T-cell (primary cell): ENCODE results near the gene PLCB4. TPM values are rescaled to one million over a fixed set of nuclear protein-coding genes. Genes with fewer than 3 reads are reported as not detected.

Experiments used
- ATAC-seq, 4 experiments: fragments of 200-7000 bp in 3 of 4; fragments of 150-1000 bp in 1 of 4; cut with Tn5 transposase; replicated peaks in 1 of 4; 1 replicate in 3 of 4; 2 replicates in 1 of 4; pipeline ENCODE4 v1.10.0; 2021; ENCODE audit warnings: moderate library complexity in 3 of 4, mild to moderate bottlenecking in 2 of 4, moderate number of reproducible peaks in 1 of 4
- CTCF ChIA-PET, 2 donors: fragments of 300-600 bp; sonication (Branson Sonifier 250); formaldehyde crosslinking; loops; one replicate each; lab custom pipeline; 2022; ENCODE audit warnings: antibody characterized with exemption in 2 of 2; lab: Charles Lee
- POLR2A ChIA-PET, 2 donors: fragments of 300-600 bp; sonication (Branson Sonifier 250); formaldehyde crosslinking; loops; one replicate each; lab custom pipeline; 2022; ENCODE audit warnings: antibody characterized with exemption in 2 of 2; lab: Charles Lee
- DNase-seq, 35 experiments: peaks; one replicate each; pipeline versions ENCODE4 v3.0.0 to v3.0.0-alpha.2; 2013 to 2023
- H3K27ac ChIP-seq: one replicate; pipeline ENCODE4 v1.5.1; 2013; ENCODE audit warnings: low read length
- H3K27me3 ChIP-seq, 2 experiments: replicated peaks in 1 of 2; 1 replicate in 1 of 2; 2 replicates in 1 of 2; pipeline versions ENCODE4 v1.6.1 to v1.7.0; 2013; ENCODE audit warnings: low read length in 1 of 2, mixed read lengths in 1 of 2; ENCODE audit not compliant: control insufficient read depth in 2 of 2, insufficient read depth in 2 of 2; ENCODE audit errors: extremely low read depth in 1 of 2
- H3K36me3 ChIP-seq, 2 donors: 1 replicate in 1 of 2; 2 replicates in 1 of 2; pipeline versions ENCODE4 v1.6.1 to v1.7.0; 2013; ENCODE audit warnings: low read length in 1 of 2; ENCODE audit not compliant: control insufficient read depth in 2 of 2, insufficient read depth in 1 of 2; ENCODE audit errors: extremely low read depth in 1 of 2
- H3K4me1 ChIP-seq, 2 experiments: 1 replicate in 1 of 2; 2 replicates in 1 of 2; pipeline versions ENCODE4 v1.6.1 to v1.7.0; 2013; ENCODE audit warnings: low read length in 2 of 2, mixed read lengths in 1 of 2; ENCODE audit not compliant: insufficient read depth in 2 of 2, control insufficient read depth in 1 of 2; ENCODE audit errors: extremely low read depth in 1 of 2
- H3K4me3 ChIP-seq, 2 donors: 1 replicate in 1 of 2; 2 replicates in 1 of 2; pipeline versions ENCODE4 v1.5.1 to v1.7.0; 2013; ENCODE audit warnings: mild to moderate bottlenecking in 2 of 2, low read length in 1 of 2, moderate library complexity in 1 of 2; ENCODE audit not compliant: control insufficient read depth in 1 of 2; ENCODE audit errors: extremely low read depth in 1 of 2
- H3K9me3 ChIP-seq: 2 replicates; pipeline ENCODE4 v1.7.0; 2013
- H3K27ac Mint-ChIP-seq, 2 donors: one replicate each; pipeline ENCODE4 v1.8.0; 2020 to 2021; ENCODE audit warnings: mild to moderate bottlenecking in 2 of 2, mixed read lengths in 2 of 2
- H3K27me3 Mint-ChIP-seq, 2 donors: one replicate each; pipeline ENCODE4 v1.8.0; 2021 to 2022; ENCODE audit warnings: mixed read lengths in 2 of 2
- H3K36me3 Mint-ChIP-seq: one replicate; pipeline ENCODE4 v1.8.0; 2021; ENCODE audit warnings: mixed read lengths
- H3K4me1 Mint-ChIP-seq, 3 donors: one replicate each; pipeline ENCODE4 v1.8.0; 2020 to 2022; ENCODE audit warnings: mixed read lengths in 3 of 3, mild to moderate bottlenecking in 1 of 3
- H3K4me3 Mint-ChIP-seq, 3 donors: one replicate each; pipeline ENCODE4 v1.8.0; 2020 to 2022; ENCODE audit warnings: mild to moderate bottlenecking in 3 of 3, mixed read lengths in 3 of 3, moderate library complexity in 3 of 3
- H3K9me3 Mint-ChIP-seq, 3 donors: one replicate each; pipeline ENCODE4 v1.8.0; 2020 to 2022; ENCODE audit warnings: mixed read lengths in 3 of 3
- WGBS: methylation state at CpG from one replicate; pipeline ENCODE4 v1.1.5; 2013; ENCODE audit warnings: missing lambda C conversion rate; ENCODE audit not compliant: insufficient coverage; 5-methylcytosine and 5-hydroxymethylcytosine counted together
- total RNA-seq, 35 experiments: library from RNA in 6 of 35; stranded (reverse) in 6 of 35; fragments of 120-200 nt in 1 of 35; gene quantifications; one replicate each; pipeline versions ENCODE4 v1.2.1 to v1.2.4 and lab custom pipeline; 2013 to 2026

Gene PLCB4
- total RNA-seq, 5 donors from 2014 or later (not counting 1 experiment from before 2014, with no cell fraction given), result 0.06 to 0.07 TPM; not detected in 3

- Mint-ChIP-seq H3K9me3 (peaks cover 12 to 29% (median 22%) of the 10 kb centered on the region in 3 donors), H3K27me3 (peaks cover 0 to 3% of the 10 kb centered on the region in 2 donors), H3K36me3 (no peaks in the 10 kb centered on the region), H3K27ac (no peak overlapping the region), H3K4me3 (no peak overlapping the region), H3K4me1 (no peaks in the 10 kb centered on the region)
- no peak overlapping the region for H3K27ac ChIP-seq
- ChIA-PET POLR2A (no interaction called here), CTCF (no interaction called here)
- H3K9me3 ChIP-seq, result no peaks in the 10 kb centered on the region
- no peaks in the 10 kb centered on the region for H3K27me3 ChIP-seq
- no peak for ATAC-seq
- no peaks in the 10 kb centered on the region for H3K36me3 ChIP-seq
- no peaks in the 10 kb centered on the region for H3K4me1 ChIP-seq
- WGBS, result no CpG with 5 or more reads among the region's 3 CpGs
- no peak for DNase-seq
- no peak overlapping the region for H3K4me3 ChIP-seq
Observed at GRCh38 chr20:9441948-9442347, 373.1 kb downstream of the PLCB4 start.

- no peaks in the 10 kb centered on the region for H3K36me3 ChIP-seq
- Mint-ChIP-seq H3K4me1 (no peaks in the 10 kb centered on the region), H3K9me3 (peaks cover 9 to 28% (median 16%) of the 10 kb centered on the region in 3 donors), H3K27me3 (peaks cover 0 to 3% of the 10 kb centered on the region in 2 donors), H3K36me3 (no peaks in the 10 kb centered on the region), H3K27ac (no peak overlapping the region), H3K4me3 (no peak overlapping the region)
- H3K27me3 ChIP-seq, result no peaks in the 10 kb centered on the region
- no peak overlapping the region for H3K27ac ChIP-seq
- H3K4me3 ChIP-seq, result no peak overlapping the region
- ChIA-PET CTCF (no interaction called here), POLR2A (no interaction called here)
- H3K4me1 ChIP-seq, result no peaks in the 10 kb centered on the region
- ATAC-seq, result no peak
- H3K9me3 ChIP-seq, result no peaks in the 10 kb centered on the region
- DNase-seq, result no peak
Observed at GRCh38 chr20:9442858-9443257, 374.0 kb downstream of the PLCB4 start.

GRCh38 chr20:9444921-9445320, 376.0 kb downstream of the PLCB4 start:
- Histone ChIP-seq H3K36me3 (no peaks in the 10 kb centered on the region), H3K27ac (no peak overlapping the region), H3K27me3 (no peaks in the 10 kb centered on the region), H3K9me3 (no peaks in the 10 kb centered on the region), H3K4me3 (no peak overlapping the region), H3K4me1 (no peaks in the 10 kb centered on the region)
- no peak overlapping the region for H3K27ac Mint-ChIP-seq
- H3K27me3 Mint-ChIP-seq, result peaks cover 0 to 3% of the 10 kb centered on the region in 2 donors
- no peaks in the 10 kb centered on the region for H3K4me1 Mint-ChIP-seq
- CTCF ChIA-PET, result no interaction called here
- no peak for ATAC-seq
- H3K9me3 Mint-ChIP-seq, result peaks cover 3 to 17% (median 8%) of the 10 kb centered on the region in 3 donors
- DNase-seq, result no peak
- WGBS, result no CpG with 5 or more reads among the region's 2 CpGs
- POLR2A ChIA-PET, result no interaction called here
- no peaks in the 10 kb centered on the region for H3K36me3 Mint-ChIP-seq
- no peak overlapping the region for H3K4me3 Mint-ChIP-seq

GRCh38 chr20:9447182-9447581, 378.3 kb downstream of the PLCB4 start:
- H3K4me3 Mint-ChIP-seq, result no peak overlapping the region
- H3K27me3 Mint-ChIP-seq, result peaks cover 0 to 3% of the 10 kb centered on the region in 2 donors
- peaks cover 0 to 8% (median 0%) of the 10 kb centered on the region in 3 donors for H3K9me3 Mint-ChIP-seq
- ChIA-PET POLR2A (no interaction called here), CTCF (no interaction called here)
- ATAC-seq, result no peak
- DNase-seq, result no peak
- H3K27me3 ChIP-seq, result no peaks in the 10 kb centered on the region
- no peak overlapping the region for H3K4me3 ChIP-seq
- H3K27ac Mint-ChIP-seq, result no peak overlapping the region
- no peaks in the 10 kb centered on the region for H3K36me3 ChIP-seq
- no peak overlapping the region for H3K27ac ChIP-seq
- H3K36me3 Mint-ChIP-seq, result no peaks in the 10 kb centered on the region
- no peaks in the 10 kb centered on the region for H3K4me1 Mint-ChIP-seq
- H3K9me3 ChIP-seq, result no peaks in the 10 kb centered on the region
- no peaks in the 10 kb centered on the region for H3K4me1 ChIP-seq

- no peak overlapping the region for H3K27ac Mint-ChIP-seq
Observed at GRCh38 chr20:9453201-9453600, 384.3 kb downstream of the PLCB4 start.

GRCh38 chr20:9454791-9455190, 385.9 kb downstream of the PLCB4 start:
- CTCF ChIA-PET, result no interaction called here
- no peak for DNase-seq
- no peaks in the 10 kb centered on the region for H3K36me3 ChIP-seq
- no peak overlapping the region for H3K27ac ChIP-seq
- Mint-ChIP-seq H3K9me3 (no peaks in the 10 kb centered on the region), H3K27ac (no peak overlapping the region), H3K4me3 (no peak overlapping the region), H3K27me3 (no peaks in the 10 kb centered on the region), H3K4me1 (no peaks in the 10 kb centered on the region), H3K36me3 (no peaks in the 10 kb centered on the region)
- no peaks in the 10 kb centered on the region for H3K27me3 ChIP-seq
- WGBS, result 83% methylated on average over 1 of the region's 2 CpGs
- no peaks in the 10 kb centered on the region for H3K4me1 ChIP-seq
- POLR2A ChIA-PET, result no interaction called here
- ATAC-seq, result no peak
- H3K4me3 ChIP-seq, result no peak overlapping the region
- no peaks in the 10 kb centered on the region for H3K9me3 ChIP-seq

More at GRCh38 chr20:9453201-9453600, 384.3 kb downstream of the PLCB4 start:
- no peaks in the 10 kb centered on the region for H3K27me3 ChIP-seq
- no peaks in the 10 kb centered on the region for H3K36me3 ChIP-seq
- ATAC-seq, result no peak
- Mint-ChIP-seq H3K36me3 (no peaks in the 10 kb centered on the region), H3K9me3 (no peaks in the 10 kb centered on the region), H3K4me3 (no peak overlapping the region), H3K27me3 (no peaks in the 10 kb centered on the region), H3K4me1 (no peaks in the 10 kb centered on the region)
- H3K27ac ChIP-seq, result no peak overlapping the region
- no peak for DNase-seq
- 100% methylated on average over 1 of the region's 2 CpGs for WGBS
- H3K4me3 ChIP-seq, result no peak overlapping the region
- H3K9me3 ChIP-seq, result no peaks in the 10 kb centered on the region
- CTCF ChIA-PET, result no interaction called here
- POLR2A ChIA-PET, result no interaction called here
- no peaks in the 10 kb centered on the region for H3K4me1 ChIP-seq

GRCh38 chr20:9457136-9457535, 388.2 kb downstream of the PLCB4 start:
- Histone ChIP-seq H3K36me3 (no peaks in the 10 kb centered on the region), H3K4me3 (no peak overlapping the region), H3K4me1 (no peaks in the 10 kb centered on the region), H3K27me3 (no peaks in the 10 kb centered on the region), H3K9me3 (no peaks in the 10 kb centered on the region), H3K27ac (no peak overlapping the region)
- WGBS, result no CpG with 5 or more reads among the region's 2 CpGs
- ATAC-seq (no peak), DNase-seq (no peak)
- no peaks in the 10 kb centered on the region for H3K9me3 Mint-ChIP-seq
- H3K4me1 Mint-ChIP-seq, result no peaks in the 10 kb centered on the region
- H3K27ac Mint-ChIP-seq, result no peak overlapping the region
- ChIA-PET CTCF (no interaction called here), POLR2A (no interaction called here)
- H3K4me3 Mint-ChIP-seq, result no peak overlapping the region
- H3K27me3 Mint-ChIP-seq, result no peaks in the 10 kb centered on the region
- H3K36me3 Mint-ChIP-seq, result no peaks in the 10 kb centered on the region
